Neural cell (in vitro differentiated cells): ENCODE data around the gene SF3B2. TPM values are rescaled to one million over a fixed set of nuclear protein-coding genes. Genes with fewer than 3 reads are reported as not detected.

Experiments
- H2AFZ ChIP-seq: fragments of 200-600, 300-800 bp; sonication (generic), shearing (Covaris generic); 2 replicates; pipeline ENCODE4 v1.6.0; 2014; ENCODE audit warnings: low read depth, mild to moderate bottlenecking, antibody characterized with exemption, low read length, moderate library complexity
- H3F3A ChIP-seq: fragments of 200-600 bp; shearing (Covaris generic); 2 replicates; pipeline ENCODE4 v1.6.1; 2016; ENCODE audit warnings: mild to moderate bottlenecking, moderate library complexity, mixed read lengths, antibody characterized with exemption, low read length; ENCODE audit not compliant: insufficient read depth, poor library complexity, severe bottlenecking
- H3K27ac ChIP-seq: fragments of 200-600, 300-800 bp; sonication (generic), shearing (Covaris generic); 2 replicates; pipeline ENCODE4 v1.5.1; 2014; ENCODE audit warnings: mild to moderate bottlenecking, low read length, moderate library complexity
- H3K27me3 ChIP-seq: fragments of 300-800, 200-600 bp; sonication (generic), shearing (Covaris generic); 2 replicates; pipeline ENCODE4 v1.6.0; 2014; ENCODE audit warnings: mild to moderate bottlenecking, low read depth, low read length, moderate library complexity; ENCODE audit not compliant: insufficient read depth
- H3K36me3 ChIP-seq: fragments of 300-800, 200-600 bp; sonication (generic), shearing (Covaris generic); 2 replicates; pipeline ENCODE4 v1.5.1; 2014; ENCODE audit warnings: mild to moderate bottlenecking, antibody characterized with exemption, low read length, moderate library complexity; ENCODE audit not compliant: insufficient read depth
- H3K4me2 ChIP-seq: fragments of 300-800, 200-600 bp; sonication (generic), shearing (Covaris generic); 2 replicates; pipeline ENCODE4 v1.6.0; 2014; ENCODE audit warnings: mild to moderate bottlenecking, low read length
- H3K4me3 ChIP-seq: fragments of 300-800, 200-600 bp; sonication (generic), shearing (Covaris generic); 2 replicates; pipeline ENCODE4 v1.5.1; 2014; ENCODE audit warnings: mild to moderate bottlenecking, low read length, moderate library complexity
- H3K79me2 ChIP-seq: fragments of 200-600 bp; shearing (Covaris generic); replicated peaks from 2 replicates; pipeline ENCODE4 v1.6.0; 2014; ENCODE audit warnings: mild to moderate bottlenecking, low read length, moderate library complexity; ENCODE audit not compliant: insufficient read depth
- H3K9ac ChIP-seq: fragments of 300-800, 200-600 bp; sonication (generic), shearing (Covaris generic); 2 replicates; pipeline ENCODE4 v1.6.1; 2016; ENCODE audit warnings: mild to moderate bottlenecking, low read length, mixed read lengths
- H3K9me2 ChIP-seq: fragments of 200-600 bp; shearing (Covaris generic); 2 replicates; pipeline ENCODE4 v1.6.1; 2016; ENCODE audit warnings: mild to moderate bottlenecking, low read length, mixed read lengths; ENCODE audit not compliant: insufficient read depth
- H3K9me3 ChIP-seq: fragments of 200-600, 300-800 bp; sonication (generic), shearing (Covaris generic); 2 replicates; pipeline ENCODE4 v1.6.1; 2016; ENCODE audit warnings: mild to moderate bottlenecking, mixed run types, low read length, moderate library complexity, mixed read lengths
- H4K20me1 ChIP-seq: fragments of 200-600 bp; shearing (Covaris generic); 2 replicates; pipeline ENCODE4 v1.6.1; 2016; ENCODE audit warnings: mild to moderate bottlenecking, mixed run types; ENCODE audit not compliant: insufficient read depth
- CTCF ChIP-seq: fragments of 450-650 bp; IDR thresholded peaks from 2 replicates; pipeline ENCODE4 v1.5.1; 2014; ENCODE audit warnings: antibody characterized with exemption, mild to moderate bottlenecking, moderate library complexity; ENCODE audit not compliant: poor library complexity, severe bottlenecking
- EP300 ChIP-seq: fragments of 450-650 bp; conservative IDR thresholded peaks from 2 replicates; pipeline ENCODE4 v1.6.1; 2014; ENCODE audit warnings: antibody characterized with exemption, mild to moderate bottlenecking, moderate library complexity; ENCODE audit not compliant: poor library complexity, severe bottlenecking
- EZH2 ChIP-seq: fragments of 200-600, 300-800 bp; shearing (Covaris generic), sonication (generic); IDR thresholded peaks from 2 replicates; pipeline ENCODE4 v1.6.1; 2014; ENCODE audit warnings: antibody characterized with exemption, low read length, borderline replicate concordance, mild to moderate bottlenecking; ENCODE audit not compliant: insufficient read depth, poor library complexity, severe bottlenecking
- MXI1 ChIP-seq: fragments of 450-650 bp; conservative IDR thresholded peaks from 2 replicates; pipeline ENCODE4 v1.6.1; 2014; ENCODE audit warnings: antibody characterized with exemption, mild to moderate bottlenecking; ENCODE audit not compliant: poor library complexity, severe bottlenecking
- POLR2AphosphoS5 ChIP-seq: IDR thresholded peaks from 2 replicates; pipeline ENCODE4 v1.6.1; 2012
- RAD21 ChIP-seq: fragments of 450-650 bp; conservative IDR thresholded peaks from 2 replicates; pipeline ENCODE4 v1.6.1; 2014; ENCODE audit warnings: antibody characterized with exemption, mild to moderate bottlenecking, moderate library complexity
- REST ChIP-seq: IDR thresholded peaks from 2 replicates; pipeline ENCODE4 v1.6.1; 2012; ENCODE audit warnings: borderline replicate concordance
- SMC3 ChIP-seq: fragments of 450-650 bp; conservative IDR thresholded peaks from 2 replicates; pipeline ENCODE4 v1.6.1; 2014; ENCODE audit warnings: antibody characterized with exemption, mild to moderate bottlenecking, moderate library complexity; ENCODE audit not compliant: poor library complexity
- TAF1 ChIP-seq: IDR thresholded peaks from 2 replicates; pipeline ENCODE4 v1.6.1; 2012; ENCODE audit warnings: low read depth
- polyA plus RNA-seq: library from polyadenylated mRNA; depleted of rRNA; stranded (reverse); fragments of >200 nt; gene quantifications from 2 replicates; pipeline ENCODE4 v1.2.3, GENCODE V29; 2014

Gene SF3B2
- polyA plus RNA-seq, 1 donor from 2014 or later = 121 TPM

GRCh38 chr11:66048547-66049323, 3.4 kb upstream of the SF3B2 start, which contains the start of gene GAL3ST3:
Gene GAL3ST3 (minus strand): TSS chr11:66049161. CDS start chr11:66045415, 3,746 bp downstream.
- Histone ChIP-seq H3K4me2 (peak within 1 kb of the TSS; percentile 62), H3K4me3 (peak within 1 kb of the TSS; percentile 77), H3K36me3 (no peaks in the 10 kb centered on the region), H3K9me3 (no peaks in the 10 kb centered on the region), H3K79me2 (peaks cover 19% of the 10 kb centered on the region), H2AFZ (peak within 1 kb of the TSS; percentile 65), H3K27ac (peak within 1 kb of the TSS; percentile 39), H3K27me3 (no peaks in the 10 kb centered on the region), H4K20me1 (no peaks in the 10 kb centered on the region), H3K9me2 (no peaks in the 10 kb centered on the region), H3K9ac (peak within 1 kb of the TSS; percentile 80), H3F3A (peaks cover 5% of the 10 kb centered on the region)
- TF ChIP-seq RAD21 = no peak
- no peak for TF ChIP-seq EP300
- TF ChIP-seq MXI1 = no peak
- no peak for TF ChIP-seq POLR2AphosphoS5
- TF ChIP-seq TAF1 = no peak
- no peak for TF ChIP-seq CTCF
- no peak for TF ChIP-seq EZH2
- TF ChIP-seq SMC3 = no peak
- no peak for TF ChIP-seq REST

- Histone ChIP-seq H3K4me3 (peak overlapping the region; percentile 100), H3K79me2 (peaks cover 26% of the 10 kb centered on the region), H3K36me3 (no peaks in the 10 kb centered on the region), H3K9ac (peak overlapping the region; percentile 97), H3K4me2 (peak overlapping the region; percentile 65), H3F3A (peaks cover 5% of the 10 kb centered on the region), H3K27me3 (no peaks in the 10 kb centered on the region), H4K20me1 (no peaks in the 10 kb centered on the region), H2AFZ (no peak overlapping the region), H3K9me2 (no peaks in the 10 kb centered on the region), H3K9me3 (no peaks in the 10 kb centered on the region), H3K27ac (peak overlapping the region; percentile 98)
- TF ChIP-seq CTCF = peak; percentile 27
- no peak for TF ChIP-seq RAD21
- no peak for TF ChIP-seq SMC3
These were observed 1.5 kb upstream of the SF3B2 start for GRCh38 chr11:66050581-66051231.
